Cardiac septum (tissue), 1 donor: Measurements from ENCODE around the gene ZNF326. TPM values are rescaled to one million over a fixed set of nuclear protein-coding genes. Genes with fewer than 3 reads are reported as not detected.

Experiments used
- DNase-seq: peaks from one replicate; pipeline ENCODE4 v3.0.0-alpha.2; 2020; ENCODE audit warnings: low spot score
- intact Hi-C: fragments of 100-400 bp; cut with DNase I; formaldehyde crosslinking; loops from one replicate; pipeline ENCODE4 v1.14.0; 2022
- long read RNA-seq: library from polyadenylated mRNA; unstranded; transcript quantifications from one replicate; pipeline ENCODE4 v2.0.0, GENCODE V29; 2021
- total RNA-seq: library from RNA; stranded (reverse); fragmentation: NEBNext Ultra II Directional; extraction: Animal tissue kit (Norgen Biotek cat#: 25700); gene quantifications from one replicate; pipeline ENCODE4 v1.2.1, GENCODE V29; 2021
- donor health status: DM: no; HTN: no; CAD: no.

The ZNF326 gene
- total RNA-seq: 14.0 TPM
- long read RNA-seq, partial matches to known transcripts: 4 of 12 reads
- long read RNA-seq, other reads (novel, unspliced or antisense): 3 of 12 reads

- peak; percentile 98 for DNase-seq
- intact Hi-C loops: loop anchor here (1.0 to 10.0 kb wide), 2 partner anchors 174 to 360 kb away; partner anchors contain the start of genes LRRC8C and LRRC8D
These were observed at the start of gene ZNF326 for GRCh38 chr1:89994805-89995597. ZNF326 (plus strand) TSS chr1:89995110; CDS start chr1:89995258, 148 bp downstream.

DNA sequence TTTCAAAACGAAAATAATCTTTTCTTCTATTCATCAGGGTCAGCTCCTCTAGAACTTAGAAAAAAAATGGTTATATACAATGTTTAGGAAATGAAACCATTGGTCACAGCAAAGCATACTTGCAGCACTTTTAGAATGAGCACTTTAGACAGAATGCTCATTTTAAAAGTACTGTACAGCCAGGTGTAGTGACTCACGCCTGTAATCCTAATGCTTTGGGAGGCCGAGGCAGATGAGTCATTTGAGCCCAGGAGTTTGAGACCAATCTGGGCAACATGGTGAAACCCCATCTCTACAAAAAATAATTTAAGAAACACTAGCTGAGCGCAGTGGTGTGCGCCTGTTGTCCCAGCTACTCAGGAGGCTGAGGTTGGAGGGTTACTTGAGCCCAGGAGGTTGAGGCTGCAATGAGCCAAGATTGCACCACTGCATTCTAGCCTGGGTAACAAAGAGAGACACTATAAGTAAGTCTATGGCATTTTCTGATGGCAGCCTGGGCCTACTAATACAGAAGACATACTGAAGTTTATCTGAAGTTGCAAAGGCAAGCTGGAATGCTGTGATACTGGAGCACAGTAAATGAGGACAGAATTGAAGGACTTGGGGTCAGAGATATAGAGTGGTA lies 48.9 kb upstream of the ZNF326 start:
- intact Hi-C loops: no loop called here
- no peak for DNase-seq

DNA sequence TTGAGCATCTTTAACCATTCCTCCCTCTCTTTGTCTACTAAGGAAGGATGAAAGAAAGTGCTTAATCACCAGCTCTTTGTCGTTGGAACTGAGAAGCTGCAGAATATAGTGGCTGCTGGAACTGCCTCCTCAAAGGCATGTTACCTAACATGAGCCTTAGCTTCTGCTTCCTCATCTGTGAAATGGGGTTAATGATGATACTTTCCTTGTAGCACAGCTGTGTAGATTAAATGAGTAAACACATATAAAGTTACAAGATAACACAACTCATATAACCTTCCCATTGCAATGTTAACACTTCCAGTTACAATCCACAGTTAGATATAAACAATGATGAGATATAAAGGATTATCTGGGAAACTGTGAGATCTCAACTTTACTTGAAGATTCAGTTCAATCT lies 48.4 kb upstream of the ZNF326 start:
- intact Hi-C loops: no loop called here
- DNase-seq: no peak

DNA sequence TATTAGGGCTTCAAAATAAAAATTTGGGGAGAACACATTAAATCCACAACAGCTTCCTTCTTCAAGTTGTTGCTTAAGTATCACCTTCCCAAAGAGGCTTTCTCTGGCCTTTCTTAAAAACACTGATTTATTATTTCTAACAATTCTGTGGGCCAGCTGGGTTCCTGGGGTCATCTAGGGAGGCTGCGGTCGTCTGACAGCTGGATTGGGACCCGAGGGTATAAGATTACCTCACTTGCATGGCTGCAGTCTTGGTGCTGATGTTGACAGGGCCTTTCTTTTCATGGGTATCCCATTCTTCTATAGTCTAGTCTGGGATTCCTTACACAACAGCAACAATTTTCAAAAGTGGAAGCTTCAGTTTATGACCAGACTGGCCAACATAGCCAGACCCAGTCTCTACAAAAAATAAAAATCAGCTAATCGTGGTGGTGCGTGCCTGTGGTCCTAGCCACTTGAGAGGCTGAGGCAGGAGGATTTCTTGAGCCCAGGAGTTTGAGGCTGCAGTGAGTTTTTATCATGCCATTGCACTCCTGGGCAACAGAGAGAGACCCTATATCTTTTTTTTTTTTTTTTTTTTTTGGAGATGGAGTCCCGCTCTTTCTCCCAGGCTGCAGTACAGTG lies 46.1 kb upstream of the ZNF326 start:
- intact Hi-C loops: no loop called here
- DNase-seq: no peak

GRCh38 chr1:89949991-89950624 lies 44.8 kb upstream of the ZNF326 start:
- DNase-seq: no peak
- intact Hi-C loops: no loop called here

- intact Hi-C loops: no loop called here
- no peak for DNase-seq
These were observed 44.2 kb upstream of the ZNF326 start for GRCh38 chr1:89950703-89951102.

GRCh38 chr1:89951766-89952604 lies 42.9 kb upstream of the ZNF326 start:
- no peak for DNase-seq
- intact Hi-C loops: no loop called here

GRCh38 chr1:89952605-89953130 lies 42.2 kb upstream of the ZNF326 start:
- DNase-seq: no peak
- intact Hi-C loops: no loop called here

GRCh38 chr1:89953131-89953626 lies 41.7 kb upstream of the ZNF326 start:
- no peak for DNase-seq
- intact Hi-C loops: no loop called here

GRCh38 chr1:89953929-89954328 lies 41.0 kb upstream of the ZNF326 start:
- intact Hi-C loops: no loop called here
- no peak for DNase-seq

- no peak for DNase-seq
- intact Hi-C loops: no loop called here
These were observed 40.5 kb upstream of the ZNF326 start for GRCh38 chr1:89954401-89954800.

- intact Hi-C loops: no loop called here
- no peak for DNase-seq
These were observed 39.4 kb upstream of the ZNF326 start for GRCh38 chr1:89955311-89956205.

DNA sequence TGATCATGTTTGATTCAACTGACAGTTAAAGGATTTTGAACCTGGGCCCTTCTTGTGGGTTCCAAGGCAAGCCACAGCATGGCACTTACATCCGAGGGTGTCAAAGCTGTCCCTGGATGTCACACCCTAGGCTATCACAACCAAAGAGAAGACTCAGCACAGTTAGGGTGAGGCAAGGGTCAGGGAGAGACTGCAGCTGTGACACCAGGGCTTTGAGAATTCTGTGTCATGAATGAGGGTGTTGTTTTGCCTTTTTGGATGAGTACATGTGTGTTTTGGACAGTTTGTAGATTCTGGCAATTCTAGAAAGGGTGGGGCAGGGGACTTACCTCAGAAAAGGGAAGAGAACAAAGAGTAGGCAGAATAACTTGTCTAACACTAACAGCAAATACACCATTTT lies 37.8 kb upstream of the ZNF326 start:
- intact Hi-C loops: no loop called here
- DNase-seq: no peak

DNA sequence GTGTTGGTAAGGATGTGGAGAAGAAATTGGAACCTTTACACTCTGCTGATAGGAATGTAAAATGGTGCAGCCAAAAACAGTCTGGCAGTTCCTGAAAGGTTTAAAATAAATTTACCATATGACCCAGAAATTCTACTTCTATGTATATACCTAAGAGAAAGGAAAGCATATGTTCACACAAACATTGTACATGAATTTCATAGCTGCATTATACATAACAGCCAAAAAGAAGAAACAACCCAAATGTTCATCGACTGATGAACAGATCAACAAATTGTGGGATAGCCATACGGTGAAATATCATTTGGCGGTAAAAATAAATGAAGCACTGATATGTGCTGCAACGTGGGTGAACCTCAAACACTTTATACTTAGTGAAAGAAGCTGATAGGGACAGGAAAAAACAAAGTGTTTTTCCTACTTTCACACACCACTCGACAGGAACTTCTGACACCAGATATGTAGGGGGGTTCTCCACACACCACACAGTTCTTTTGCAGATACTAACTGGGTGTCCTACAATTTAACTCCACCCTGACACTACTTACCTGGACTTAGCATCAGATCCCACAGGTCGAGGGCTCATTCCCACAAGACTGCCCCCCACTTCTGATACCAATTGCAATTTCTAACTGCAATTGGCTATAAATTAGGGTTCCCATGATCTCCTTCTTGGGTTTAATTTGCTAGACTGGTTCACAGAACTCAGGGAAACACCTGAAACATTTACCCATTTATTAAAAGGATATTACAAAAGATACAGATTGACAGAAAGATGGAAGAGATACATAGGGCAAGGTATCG lies 35.9 kb upstream of the ZNF326 start:
- intact Hi-C loops: no loop called here
- DNase-seq: no peak

DNA sequence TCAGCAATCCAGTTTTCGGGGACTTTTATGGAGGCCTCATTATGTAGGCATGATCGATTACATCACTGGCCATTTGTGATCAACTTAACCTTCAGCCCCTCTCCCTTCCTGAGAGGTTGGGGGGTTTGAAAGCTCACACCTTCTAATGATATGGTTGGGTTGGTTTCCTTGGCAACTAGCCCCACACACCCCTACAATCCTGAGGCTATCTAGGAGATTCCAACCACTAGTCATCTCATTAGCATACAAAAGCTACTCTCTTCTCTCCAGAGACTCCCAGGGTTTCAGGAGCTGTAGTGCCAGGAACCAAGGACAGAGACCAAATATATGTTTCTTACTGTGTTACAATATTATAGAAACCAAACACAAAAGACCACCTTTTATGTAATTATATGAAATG lies 35.2 kb upstream of the ZNF326 start:
- intact Hi-C loops: no loop called here
- no peak for DNase-seq

DNA sequence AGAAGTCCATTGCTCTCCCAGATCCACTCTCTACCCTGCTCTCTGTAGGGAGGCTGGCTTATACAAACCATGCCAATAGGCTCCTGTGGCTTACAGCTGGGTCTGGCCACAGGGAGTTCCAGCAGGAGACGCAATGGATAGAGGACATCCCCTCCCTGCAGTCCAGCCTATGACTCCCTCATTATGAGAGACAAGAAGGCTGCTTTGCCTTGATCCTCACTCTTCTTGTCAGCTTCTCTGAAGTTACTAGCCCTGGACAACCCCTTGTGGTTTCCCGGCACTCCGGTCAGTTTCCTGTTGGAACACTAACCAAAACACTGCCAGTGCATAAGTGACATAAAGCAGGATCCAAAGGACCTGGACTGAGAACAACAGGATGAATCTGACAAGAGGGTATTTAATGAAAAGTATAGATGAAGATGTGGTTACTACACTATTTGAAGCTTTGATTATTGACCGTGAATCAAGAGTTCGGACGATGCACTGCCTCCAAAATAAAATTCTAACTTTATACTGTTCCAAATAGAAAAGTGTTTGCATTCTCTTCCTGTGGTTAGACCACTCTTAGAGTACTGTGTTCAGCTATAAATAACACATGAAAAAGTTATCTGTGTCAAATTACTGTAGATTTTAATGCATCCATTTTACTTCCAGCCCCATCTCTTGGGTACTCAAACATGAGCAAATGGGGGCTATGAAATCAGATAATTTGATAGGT lies 32.7 kb upstream of the ZNF326 start:
- intact Hi-C loops: no loop called here
- no peak for DNase-seq

DNA sequence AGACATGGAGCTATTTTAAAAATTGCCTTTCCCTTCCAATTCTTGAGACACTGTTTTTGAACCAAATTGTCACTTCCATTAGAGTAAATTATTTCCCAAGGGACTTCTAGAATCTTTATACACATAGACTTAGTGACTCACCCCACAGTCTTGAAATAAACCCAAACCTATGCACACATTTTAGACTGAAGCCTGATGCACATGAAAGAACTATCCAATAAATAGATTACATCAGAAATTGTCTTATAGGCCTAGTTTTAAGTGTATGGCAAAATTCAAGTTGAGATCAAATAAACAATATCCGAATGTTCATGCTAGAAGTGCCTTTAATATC lies 32.2 kb upstream of the ZNF326 start:
- DNase-seq: no peak

More for the DNA sequence above, 32.2 kb upstream of the ZNF326 start:
- intact Hi-C loops: no loop called here
